Inferior parietal cortex (tissue), 1 donor: Measurements from ENCODE around the gene TMEM233.
"Not testable (repeated sequence)": the region's sequence is repeated elsewhere in the genome, so short reads cannot be mapped to it uniquely, and the experiment has no call there.

ENCODE experiments used
- DNase-seq: peaks from one replicate; pipeline ENCODE4 v3.0.0-alpha.2; 2016; ENCODE audit errors: extremely low spot score

The TMEM233 gene

GRCh38 chr12:119658166-119658565, 64.6 kb downstream of the TMEM233 start:
- DNase-seq, result not testable (repeated sequence)

DNA sequence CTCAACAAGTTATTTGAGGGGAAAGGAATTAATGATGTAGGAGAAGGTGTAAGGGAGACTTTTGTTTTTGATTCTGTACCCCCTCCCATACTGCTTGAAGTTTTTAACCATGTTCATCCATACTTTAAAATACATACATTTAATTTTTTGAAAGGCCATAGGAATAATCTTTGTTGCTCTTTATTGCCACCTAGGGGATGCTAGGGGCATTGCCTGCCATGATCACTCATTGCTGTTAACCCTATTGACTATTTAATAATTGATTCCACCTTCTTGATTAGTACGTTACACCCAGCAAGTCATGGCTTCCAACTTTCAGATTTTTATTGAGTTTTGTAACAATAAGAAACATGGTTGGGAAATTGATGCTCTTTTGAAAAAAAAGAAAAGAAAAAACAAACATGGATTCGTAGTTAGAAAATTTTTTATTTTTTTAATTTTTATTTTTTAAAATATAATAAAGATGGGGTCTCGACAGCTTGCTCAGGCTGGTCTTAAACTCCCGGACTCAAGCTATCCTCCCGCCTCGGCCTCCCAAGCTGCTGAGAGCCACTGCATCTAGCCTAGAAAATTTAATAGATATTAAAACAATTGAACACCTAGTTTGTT, 65.8 kb downstream of the TMEM233 start:
- DNase-seq, result peak; percentile 68

GRCh38 chr12:119660076-119660475, 66.5 kb downstream of the TMEM233 start:
- no peak for DNase-seq

DNA sequence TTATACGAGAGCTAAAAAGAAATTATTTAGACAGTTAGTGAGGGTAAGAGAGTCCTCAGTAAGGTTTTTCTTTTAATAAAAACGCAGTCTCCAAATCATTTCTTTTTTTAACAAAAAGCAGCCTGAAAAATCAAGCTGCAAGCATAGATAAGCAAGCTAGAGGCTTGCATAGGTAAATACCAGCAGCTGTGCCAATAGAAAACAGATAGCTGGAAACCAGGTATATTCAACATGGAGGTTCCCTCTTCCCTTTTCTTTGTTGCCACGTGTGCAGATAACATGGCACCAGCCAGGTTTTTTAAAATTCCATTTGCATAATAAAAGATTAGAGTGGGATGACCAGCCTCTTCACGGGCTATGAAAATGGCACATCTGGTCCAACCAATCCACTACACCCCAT, 68.3 kb downstream of the TMEM233 start:
- DNase-seq, result no peak

DNA sequence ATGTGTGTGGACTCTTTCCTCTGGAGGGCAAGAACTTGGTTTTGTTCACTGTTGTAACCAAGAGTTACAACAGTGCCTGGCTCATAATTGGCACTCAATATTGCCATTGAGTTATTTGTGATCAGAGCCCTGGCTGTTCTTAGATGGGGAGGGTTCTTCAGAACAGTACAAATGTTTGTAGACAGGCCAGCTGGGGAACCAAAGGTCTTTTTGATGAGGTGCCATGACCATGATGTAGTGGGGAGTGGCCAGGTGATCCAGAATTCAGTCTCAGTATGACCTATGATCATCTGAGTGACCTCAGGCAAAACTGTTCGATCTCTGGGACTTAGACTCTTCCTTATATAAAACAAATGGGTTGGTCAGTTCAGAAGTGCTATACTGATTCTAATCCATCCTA, 71.1 kb downstream of the TMEM233 start:
- no peak for DNase-seq

DNA sequence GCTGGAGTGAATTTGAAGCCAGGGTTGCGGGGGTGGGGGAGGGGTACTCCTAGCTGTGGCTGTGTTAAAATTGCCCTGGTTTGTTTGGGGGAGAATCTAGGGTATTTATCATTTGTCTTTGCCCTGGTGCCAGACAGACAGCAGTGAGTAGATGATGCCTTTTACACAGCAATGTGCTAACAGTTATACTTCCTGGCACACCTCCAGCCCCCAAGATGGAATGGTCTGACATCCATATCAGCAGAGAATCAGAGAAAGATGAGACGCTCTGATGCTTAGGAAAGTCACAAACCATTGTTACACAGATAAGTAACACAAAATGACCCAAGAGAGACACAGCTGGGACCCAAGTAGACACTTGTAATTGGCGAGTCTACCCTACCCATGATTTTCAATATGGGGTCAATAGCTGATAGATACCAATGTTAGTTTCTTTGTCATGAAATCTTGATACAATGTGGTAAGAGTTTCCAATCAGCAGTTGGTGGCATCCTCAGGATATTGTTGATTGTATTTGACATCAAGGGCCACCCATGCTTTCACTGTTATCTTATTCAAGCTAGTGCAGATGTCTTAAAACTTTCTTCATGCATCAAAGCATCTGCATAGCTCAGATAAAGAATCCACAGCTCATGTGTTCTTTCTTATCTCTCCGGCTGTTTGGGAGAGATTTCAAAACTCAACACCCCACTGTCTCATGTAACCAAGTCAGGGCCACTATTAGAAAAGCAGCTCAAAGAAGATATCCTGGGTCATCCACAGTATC, 71.8 kb downstream of the TMEM233 start:
- no peak for DNase-seq

DNA sequence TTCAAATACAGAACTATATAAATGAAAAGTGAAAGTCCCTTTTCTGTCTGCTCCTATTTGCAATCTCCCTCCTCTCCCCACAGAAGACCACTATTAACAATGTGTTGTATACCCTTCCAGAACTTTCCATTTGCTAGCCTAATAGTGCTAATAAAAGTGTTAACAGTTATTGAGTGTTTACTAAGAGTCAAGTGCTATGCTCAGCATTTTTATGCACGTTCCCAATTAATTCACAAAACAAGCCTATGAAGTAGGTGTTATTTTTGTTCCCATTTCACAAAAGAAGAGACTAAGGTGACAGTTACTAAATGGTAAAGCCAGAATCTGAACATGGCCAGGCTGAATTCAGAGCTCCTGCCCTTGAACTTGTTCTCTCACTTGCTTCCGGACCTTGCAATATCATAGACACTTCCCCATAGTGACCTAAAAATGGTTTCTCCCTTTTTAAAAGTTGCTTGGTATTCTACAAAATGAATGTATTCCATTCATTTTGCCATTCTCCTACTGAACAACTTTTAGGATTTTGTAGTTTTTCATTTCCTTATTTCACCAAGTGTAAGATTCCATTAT, 72.7 kb downstream of the TMEM233 start:
- DNase-seq, result no peak

GRCh38 chr12:119666900-119667576, 73.5 kb downstream of the TMEM233 start:
- no peak for DNase-seq

GRCh38 chr12:119667577-119668323, 74.2 kb downstream of the TMEM233 start, which contains the start of gene PRKAB1:
TSS of gene PRKAB1 (plus strand) at chr12:119668133. CDS start at chr12:119668245, 112 bp downstream.
- peak; percentile 97 for DNase-seq

GRCh38 chr12:119668324-119668841, 74.8 kb downstream of the TMEM233 start:
- DNase-seq, result no peak

- DNase-seq, result no peak
Observed at GRCh38 chr12:119669744-119670472, 76.3 kb downstream of the TMEM233 start.

DNA sequence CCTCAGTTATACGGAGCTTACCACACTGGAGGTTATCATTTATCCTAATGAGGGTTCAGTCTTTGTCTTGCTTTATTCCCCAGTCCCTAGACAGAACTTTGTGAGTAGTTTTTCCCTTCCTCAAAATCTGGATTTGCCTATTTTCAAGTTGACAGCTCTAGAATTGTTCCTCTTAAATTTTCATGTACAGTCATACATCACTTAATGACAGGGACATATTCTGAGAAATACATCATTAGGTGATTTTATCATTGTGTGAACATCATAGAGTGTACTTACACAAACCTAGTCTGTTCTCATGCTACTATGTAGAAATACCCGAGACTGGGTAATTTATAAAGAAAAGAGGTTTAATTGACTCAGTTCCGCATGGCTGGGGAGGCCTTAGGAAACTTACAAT, 77.5 kb downstream of the TMEM233 start:
- DNase-seq, result no peak

DNA sequence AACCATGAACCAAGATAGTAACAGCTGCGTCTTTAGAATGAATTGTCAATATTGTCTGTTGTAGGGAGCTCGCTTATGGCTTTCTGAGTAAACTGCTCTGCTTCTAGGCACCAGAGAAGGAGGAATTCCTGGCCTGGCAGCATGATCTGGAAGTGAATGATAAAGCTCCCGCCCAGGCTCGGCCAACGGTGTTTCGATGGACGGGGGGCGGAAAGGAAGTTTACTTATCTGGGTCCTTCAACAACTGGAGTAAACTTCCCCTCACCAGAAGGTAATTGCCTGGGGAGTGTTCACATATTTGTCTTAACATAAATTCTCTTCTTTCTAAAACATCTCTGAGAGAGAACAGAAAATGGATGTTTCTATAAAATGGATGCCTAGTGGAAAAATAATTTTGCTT, 78.6 kb downstream of the TMEM233 start:
- no peak for DNase-seq

DNA sequence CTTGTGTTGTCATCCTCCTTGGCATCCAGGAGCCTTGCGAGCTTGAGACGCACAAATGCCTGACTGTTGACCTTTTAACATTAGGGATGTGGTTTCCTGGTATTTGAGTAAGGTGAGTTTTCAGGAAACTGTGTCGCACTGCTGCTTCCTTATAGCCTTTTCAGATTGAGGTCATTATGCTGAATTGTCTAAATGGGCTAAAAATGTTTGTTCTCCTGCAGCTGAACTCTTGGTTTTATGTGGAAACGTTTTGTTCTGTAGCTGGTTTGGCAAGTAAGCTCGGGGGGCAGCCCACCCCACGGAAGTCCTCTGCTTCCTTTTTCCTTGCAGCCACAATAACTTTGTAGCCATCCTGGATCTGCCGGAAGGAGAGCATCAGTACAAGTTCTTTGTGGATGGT, 80.1 kb downstream of the TMEM233 start:
- DNase-seq, result no peak

DNA sequence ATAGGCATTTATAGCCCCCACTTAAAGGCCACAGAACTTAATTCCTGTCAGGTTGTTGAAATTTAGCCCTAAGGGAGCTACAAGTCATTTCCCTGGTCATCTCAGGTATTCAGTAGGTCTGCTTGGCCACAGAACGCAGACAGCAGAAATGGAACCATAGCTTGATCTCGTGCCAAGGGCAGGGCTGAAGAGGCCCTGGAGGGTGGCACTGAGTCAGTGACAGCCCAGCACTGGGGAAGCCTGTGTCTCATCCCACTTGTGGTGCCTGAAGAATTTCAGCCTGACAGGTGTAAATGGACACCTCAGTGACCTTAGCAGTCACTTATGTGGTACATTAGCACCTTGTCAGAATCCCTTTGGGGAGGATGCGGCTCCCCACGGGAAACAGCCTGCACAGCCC, 81.0 kb downstream of the TMEM233 start:
- no peak for DNase-seq

DNA sequence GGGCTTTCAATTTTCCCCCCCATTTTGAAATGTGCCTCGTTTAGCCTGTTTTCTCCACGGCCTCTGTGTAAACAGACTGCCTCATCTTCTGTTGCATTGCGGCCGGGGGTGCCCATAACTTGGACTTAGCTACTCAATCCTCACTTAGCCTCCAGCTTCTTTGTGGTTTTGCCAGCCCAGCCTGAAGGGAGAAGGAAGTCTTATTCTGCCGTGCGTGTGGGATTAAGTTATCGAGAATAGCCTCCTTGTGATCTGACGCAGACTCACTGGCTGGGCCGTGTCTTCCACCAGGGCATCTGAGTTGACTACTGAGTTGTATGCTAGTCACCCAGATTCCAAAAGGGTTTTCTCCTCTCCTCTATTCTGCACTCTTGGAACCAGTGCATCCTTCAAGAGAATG, 82.4 kb downstream of the TMEM233 start:
- DNase-seq, result no peak

- DNase-seq, result no peak
Observed at GRCh38 chr12:119676573-119676972, 83.0 kb downstream of the TMEM233 start.

DNA sequence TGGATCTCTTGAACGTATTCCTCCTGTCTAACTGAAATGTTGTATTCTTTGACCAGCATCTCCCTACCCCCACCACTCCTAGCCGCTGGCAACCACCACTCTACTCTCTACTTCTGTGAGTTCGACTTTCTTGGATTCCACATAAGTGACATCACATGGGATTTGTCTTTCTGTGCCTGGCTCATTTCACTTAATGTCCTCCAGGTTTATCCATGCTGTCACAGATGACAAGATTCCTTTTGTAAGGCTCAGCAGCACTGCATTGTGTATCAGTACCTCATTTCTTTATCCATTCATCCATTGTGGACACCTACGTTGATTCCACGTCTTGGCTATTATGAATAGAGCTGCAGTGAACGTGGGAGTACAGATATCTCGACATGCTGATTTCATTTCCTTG, 84.9 kb downstream of the TMEM233 start:
- no peak for DNase-seq

DNA sequence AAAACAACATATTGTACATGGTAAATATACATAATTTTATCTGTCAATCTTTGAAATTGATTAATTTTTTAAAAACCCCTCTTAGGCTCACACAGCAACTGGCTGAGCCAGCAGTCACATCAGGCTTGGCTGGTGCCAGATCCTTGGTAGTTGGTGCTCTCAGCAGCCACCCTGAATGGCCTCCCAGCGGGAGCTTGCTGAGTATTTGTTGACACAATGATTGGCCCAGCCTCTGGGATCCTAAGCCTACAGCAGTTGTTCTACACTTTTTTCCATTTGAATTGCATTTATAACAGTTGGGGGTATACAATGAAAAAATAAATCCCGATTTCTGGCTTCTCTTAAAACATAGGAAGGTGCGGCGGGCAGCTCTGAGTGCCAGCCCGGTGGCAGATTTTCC, 85.5 kb downstream of the TMEM233 start:
- no peak for DNase-seq

GRCh38 chr12:119679490-119679889, 85.9 kb downstream of the TMEM233 start:
- DNase-seq, result no peak

- no peak for DNase-seq
Observed at GRCh38 chr12:119681111-119681510, 87.5 kb downstream of the TMEM233 start.
